Urinary bladder (tissue), 4 donors: ENCODE data around the gene ZNF319. TPM values are rescaled to one million over a fixed set of nuclear protein-coding genes. Genes with fewer than 3 reads are reported as not detected.
"Not testable (repeated sequence)": the region's sequence is repeated elsewhere in the genome, so short reads cannot be mapped to it uniquely, and the experiment has no call there.

ENCODE experiments used
- DNase-seq: peaks from one replicate; pipeline ENCODE4 v3.0.0-alpha.2; 2015; ENCODE audit errors: extremely low spot score
- H3K27ac ChIP-seq: one replicate; pipeline ENCODE4 v1.5.1; 2013; ENCODE audit warnings: low read depth, mild to moderate bottlenecking, moderate library complexity
- H3K36me3 ChIP-seq: one replicate; pipeline ENCODE4 v1.6.1; 2013; ENCODE audit warnings: mild to moderate bottlenecking, moderate library complexity; ENCODE audit not compliant: insufficient read depth
- H3K4me1 ChIP-seq: one replicate; pipeline ENCODE4 v1.6.1; 2013; ENCODE audit warnings: mild to moderate bottlenecking, moderate library complexity; ENCODE audit not compliant: insufficient read depth
- H3K4me3 ChIP-seq: one replicate; pipeline ENCODE4 v1.5.1; 2013; ENCODE audit warnings: low read depth, low read length
- WGBS: extraction: QIAGEN DNeasy Blood & Tissue Kit; methylation state at CpG from one replicate; pipeline ENCODE4 v1.1.7; 2013; 5-methylcytosine and 5-hydroxymethylcytosine counted together
- polyA plus RNA-seq: library from polyadenylated mRNA; stranded (reverse); fragments of 200-250 nt; gene quantifications from one replicate; pipeline ENCODE4 v1.2.3, GENCODE V29; 2013
- total RNA-seq: library from RNA; depleted of rRNA; stranded (reverse); fragments of >200 nt; gene quantifications from one replicate; pipeline ENCODE4 v1.2.3, GENCODE V29; 2014
- donor health status: healthy with polysubstance abuse.
- donor health status: healthy.

Gene ZNF319
- total and polyA plus RNA-seq, 2 donors: 3.8 to 11.4 TPM

GRCh38 chr16:58021661-58022551, 21.4 kb upstream of the ZNF319 start:
- H3K4me1 ChIP-seq: no peaks in the 10 kb centered on the region
- H3K4me3 ChIP-seq: no peak overlapping the region
- H3K27ac ChIP-seq: no peak overlapping the region
- 69% methylated on average over 8 of the region's 8 CpGs for WGBS
- no peaks in the 10 kb centered on the region for H3K36me3 ChIP-seq
- DNase-seq: no peak

GRCh38 chr16:58020628-58021521, 20.4 kb upstream of the ZNF319 start:
- Histone ChIP-seq H3K4me3 (no peak overlapping the region), H3K4me1 (no peaks in the 10 kb centered on the region), H3K36me3 (no peaks in the 10 kb centered on the region), H3K27ac (no peak overlapping the region)
- DNase-seq: no peak
- WGBS: 53% methylated on average over 8 of the region's 8 CpGs

- WGBS: 80% methylated on average over 8 of the region's 8 CpGs
- Histone ChIP-seq H3K4me3 (no peak overlapping the region), H3K27ac (no peak overlapping the region), H3K36me3 (no peaks in the 10 kb centered on the region), H3K4me1 (no peaks in the 10 kb centered on the region)
- no peak for DNase-seq
Measured at GRCh38 chr16:58019866-58020538, 19.5 kb upstream of the ZNF319 start.

- no peak for DNase-seq
- Histone ChIP-seq H3K36me3 (no peaks in the 10 kb centered on the region), H3K4me1 (no peaks in the 10 kb centered on the region), H3K27ac (no peak overlapping the region), H3K4me3 (no peak overlapping the region)
- 78% methylated on average over 7 of the region's 7 CpGs for WGBS
Measured at GRCh38 chr16:58018803-58019202, 18.3 kb upstream of the ZNF319 start.

GRCh38 chr16:58016840-58017446, 16.5 kb upstream of the ZNF319 start:
- WGBS: 62% methylated on average over 12 of the region's 12 CpGs
- H3K36me3 ChIP-seq: no peaks in the 10 kb centered on the region

GRCh38 chr16:58013201-58013956, 12.9 kb upstream of the ZNF319 start:
- peaks cover 1% of the 10 kb centered on the region for H3K36me3 ChIP-seq
- DNase-seq: no peak
- WGBS: 90% methylated on average over 9 of the region's 9 CpGs
- no peaks in the 10 kb centered on the region for H3K4me1 ChIP-seq
- no peak overlapping the region for H3K4me3 ChIP-seq
- H3K27ac ChIP-seq: no peak overlapping the region

More at GRCh38 chr16:58016840-58017446, 16.5 kb upstream of the ZNF319 start:
- H3K4me1 ChIP-seq: no peaks in the 10 kb centered on the region
- no peak for DNase-seq
- no peak overlapping the region for H3K4me3 ChIP-seq
- no peak overlapping the region for H3K27ac ChIP-seq

GRCh38 chr16:58012481-58012880, 12.0 kb upstream of the ZNF319 start:
- no peak for DNase-seq
- Histone ChIP-seq H3K4me3 (no peak overlapping the region), H3K4me1 (no peaks in the 10 kb centered on the region), H3K27ac (no peak overlapping the region), H3K36me3 (peaks cover 1% of the 10 kb centered on the region)
- WGBS: 76% methylated on average over 9 of the region's 9 CpGs

- Histone ChIP-seq H3K36me3 (peaks cover 1% of the 10 kb centered on the region), H3K27ac (no peak overlapping the region), H3K4me1 (no peaks in the 10 kb centered on the region), H3K4me3 (no peak overlapping the region)
- DNase-seq: no peak
- 72% methylated on average over 3 of the region's 3 CpGs for WGBS
Measured at GRCh38 chr16:58011652-58012051, 11.2 kb upstream of the ZNF319 start.

- H3K27ac ChIP-seq: no peak overlapping the region
- no peaks in the 10 kb centered on the region for H3K4me1 ChIP-seq
- peaks cover 1% of the 10 kb centered on the region for H3K36me3 ChIP-seq
- 69% methylated on average over 3 of the region's 3 CpGs for WGBS
- DNase-seq: no peak
- no peak overlapping the region for H3K4me3 ChIP-seq
Measured at GRCh38 chr16:58010886-58011285, 10.4 kb upstream of the ZNF319 start.

- WGBS: 90% methylated on average over 11 of the region's 11 CpGs
- H3K36me3 ChIP-seq: peaks cover 1% of the 10 kb centered on the region
- DNase-seq: no peak
- H3K27ac ChIP-seq: no peak overlapping the region
- H3K4me1 ChIP-seq: no peaks in the 10 kb centered on the region
- H3K4me3 ChIP-seq: no peak overlapping the region
Measured at GRCh38 chr16:58009856-58010416, 9.5 kb upstream of the ZNF319 start.

- not testable (repeated sequence) for H3K27ac ChIP-seq, H3K36me3 ChIP-seq, H3K4me3 ChIP-seq, DNase-seq, H3K4me1 ChIP-seq
- 89% methylated on average over 12 of the region's 12 CpGs for WGBS
Measured at GRCh38 chr16:58004736-58005135, 4.3 kb upstream of the ZNF319 start.

GRCh38 chr16:58002936-58003335, 2.5 kb upstream of the ZNF319 start:
- WGBS: 95% methylated on average over 5 of the region's 5 CpGs
- Histone ChIP-seq H3K4me1 (no peaks in the 10 kb centered on the region), H3K36me3 (no peaks in the 10 kb centered on the region), H3K27ac (no peak overlapping the region), H3K4me3 (no peak overlapping the region)
- DNase-seq: no peak
